ENCODE measurements around the gene DOC2B. TPM values are rescaled to one million over a fixed set of nuclear protein-coding genes. Genes with fewer than 3 reads are reported as not detected.

Gene DOC2B
- total and polyA plus RNA-seq, 9 of the 15 experiments (the other 6 are each of a cell fraction or from before 2014, with no cell fraction given): 0.02 TPM; not detected in 8

DNA sequence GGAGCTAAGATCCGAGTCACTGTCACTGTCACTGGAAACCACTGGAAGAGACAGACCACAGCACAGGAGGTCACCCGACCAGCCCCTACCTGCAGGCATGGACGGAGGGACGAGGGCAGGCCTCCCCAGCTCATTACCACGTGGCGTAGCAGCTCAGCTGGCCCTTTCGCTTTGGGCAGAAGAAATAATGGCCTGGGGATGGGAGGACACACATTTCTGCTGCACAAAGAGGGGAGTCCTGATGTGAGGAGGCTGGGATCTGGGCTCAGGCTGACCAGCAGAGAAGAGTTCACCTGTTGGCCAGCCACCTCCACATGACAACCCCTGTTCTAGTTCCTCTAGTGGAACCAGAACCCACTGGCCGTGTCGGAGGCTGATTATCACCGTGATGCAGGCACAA, 38.2 kb upstream of the DOC2B start:
- Histone ChIP-seq H3K9me1 (ENCODE audit: control insufficient read depth, insufficient read depth, low read length) (no peaks in the 10 kb centered on the region), H3K27ac (ENCODE audit: extremely low read depth, low read depth, low read length) (no peak overlapping the region), H3K4me1 (replicated peaks in 1 of 2; ENCODE audit: control insufficient read depth in 2 of 2, insufficient read depth in 2 of 2, low read length in 2 of 2) (peaks cover 0 to 5% of the 10 kb centered on the region in 2 experiments; a peak in 2 of 5 replicates), H3K27me3 (ENCODE audit: control insufficient read depth in 2 of 2, insufficient read depth in 2 of 2, low read length in 2 of 2) (no peaks in the 10 kb centered on the region), H3K9me3 (replicated peaks; ENCODE audit: control insufficient read depth, insufficient read depth, low read depth, low read length) (no peaks in the 10 kb centered on the region), H3K4me2 (ENCODE audit: insufficient read depth, low read length) (no peak overlapping the region), H3K4me3 (no peak overlapping the region), H3K9ac (ENCODE audit: insufficient read depth in 1 of 2, low read depth in 2 of 2, low read length in 2 of 2) (no peak overlapping the region), H4K20me1 (replicated peaks; ENCODE audit: control insufficient read depth, insufficient read depth, low read length) (no peaks in the 10 kb centered on the region), H2AFZ (ENCODE audit: low read depth, low read length) (no peak overlapping the region), H3K36me3 (ENCODE audit: control insufficient read depth, insufficient read depth, low read length) (no peaks in the 10 kb centered on the region), H3K79me2 (ENCODE audit: control insufficient read depth, insufficient read depth, low read length) (no peaks in the 10 kb centered on the region)
- in situ Hi-C loops (cut with MboI) (no loop called here), intact Hi-C loops (cut with micrococcal nuclease) (no loop called here)
- DNase-seq (ENCODE audit: extremely low read depth in 1 of 4, low spot score in 3 of 4) (no peak), FAIRE-seq (no peak), ATAC-seq (no peak)
- ChIA-PET POLR2A (no interaction called here), CTCF (ENCODE audit: low intra/inter-chr PET ratio) (no interaction called here)
- TF ChIP-seq NR1H2 (CRISPR knock-in tag; IDR thresholded peaks at IDR 0.05) (no peak), TAF15 (IDR thresholded peaks at IDR 0.05; ENCODE audit: low read depth, low read length) (no peak), KAT7 (CRISPR knock-in tag; IDR thresholded peaks at IDR 0.05; ENCODE audit: borderline replicate concordance) (no peak), PRMT5 (CRISPR knock-in tag; IDR thresholded peaks at IDR 0.05) (no peak), ZMIZ1 (IDR thresholded peaks at IDR 0.05; ENCODE audit: low read depth in 2 of 2, low read length in 2 of 2) (no peak), EHMT2 (IDR thresholded peaks at IDR 0.05) (no peak), BRD9 (IDR thresholded peaks at IDR 0.05; ENCODE audit: low read depth, partially characterized antibody) (no peak), DDX20 (tag; IDR thresholded peaks at IDR 0.05; ENCODE audit: low read depth) (no peak), ILF3 (IDR thresholded peaks at IDR 0.05; ENCODE audit: borderline replicate concordance) (no peak), CHCHD3 (CRISPR knock-in tag; IDR thresholded peaks at IDR 0.05) (no peak), TFE3 (CRISPR knock-in tag; IDR thresholded peaks at IDR 0.05) (no peak), ZNF217 (CRISPR knock-in tag; IDR thresholded peaks at IDR 0.05) (no peak), CHD1 (IDR thresholded peaks at IDR 0.05; ENCODE audit: low read length) (no peak)
- 9% methylated on average over 9 of the region's 10 CpGs for WGBS (ENCODE audit: insufficient coverage, low coverage, missing lambda C conversion rate)
- no TSS peak for BruUV-seq (replicated peaks)
